ENCODE results near the gene FSTL1. TPM values are rescaled to one million over a fixed set of nuclear protein-coding genes. Genes with fewer than 3 reads are reported as not detected.

FSTL1 gene
- total RNA-seq, 8 experiments from 2014 or later, result 9.1 to 601 (median 110) TPM

DNA sequence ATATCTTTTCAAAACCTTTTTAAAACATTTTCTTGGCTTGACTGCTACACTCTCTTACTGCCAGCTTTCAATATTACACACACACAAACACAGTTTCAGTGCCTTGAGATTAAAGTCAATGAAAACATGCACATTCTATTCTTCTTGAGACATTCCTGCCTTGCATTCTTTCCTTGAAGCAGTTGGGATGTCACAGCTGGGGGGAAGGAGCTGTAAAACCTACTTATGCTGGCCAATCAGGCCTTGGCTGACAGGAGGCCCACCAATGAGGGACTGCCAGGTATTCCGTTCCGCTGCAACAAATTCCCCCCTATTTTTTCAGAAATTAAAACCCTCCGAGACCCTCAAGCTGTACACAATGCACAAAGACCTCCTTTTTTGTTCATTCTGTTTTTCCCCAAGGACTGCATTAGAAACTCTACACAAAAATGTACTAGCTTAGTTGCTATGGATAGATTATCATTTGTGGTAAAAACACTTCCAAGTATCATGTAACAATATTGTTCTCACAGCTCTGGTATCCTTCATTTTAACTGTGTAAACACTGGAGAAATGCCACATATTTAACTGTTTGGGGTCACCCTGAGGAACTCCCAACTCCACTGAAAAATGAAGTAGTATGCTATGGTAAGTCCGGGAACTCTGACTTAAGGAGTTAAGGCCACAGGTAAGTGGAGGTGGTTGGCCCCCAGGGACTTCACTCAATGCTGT is 18.5 kb downstream of the FSTL1 start:
- no peaks in the 10 kb centered on the region for H3K4me1 ChIP-seq (replicated peaks in 1 of 2)
- in situ Hi-C loops (cut with MboI; ENCODE audit: low pct_unique_long_range_greater_than_20kb in 2 of 9, low sequenced_read_pairs in 9 of 9, unreplicated experiment in 9 of 9), result loop anchor here in 1 of 9 experiments (25.0 kb wide), 2 partner anchors 105 to 355 kb away; no protein-coding TSS in a partner anchor
- WGBS, 10 experiments, result 60 to 100% (median 92%) methylated on average over 1 to 4 of the region's 4 CpGs; no CpG with 5 or more reads in 1 of the 10 experiments
- no peak overlapping the region for H3K27ac ChIP-seq
- no peak overlapping the region for H3K4me3 ChIP-seq
- peak in 4 of 8 experiments; percentile 30 to 71 (median 46) for ATAC-seq (replicated peaks in 6 of 8)

DNA sequence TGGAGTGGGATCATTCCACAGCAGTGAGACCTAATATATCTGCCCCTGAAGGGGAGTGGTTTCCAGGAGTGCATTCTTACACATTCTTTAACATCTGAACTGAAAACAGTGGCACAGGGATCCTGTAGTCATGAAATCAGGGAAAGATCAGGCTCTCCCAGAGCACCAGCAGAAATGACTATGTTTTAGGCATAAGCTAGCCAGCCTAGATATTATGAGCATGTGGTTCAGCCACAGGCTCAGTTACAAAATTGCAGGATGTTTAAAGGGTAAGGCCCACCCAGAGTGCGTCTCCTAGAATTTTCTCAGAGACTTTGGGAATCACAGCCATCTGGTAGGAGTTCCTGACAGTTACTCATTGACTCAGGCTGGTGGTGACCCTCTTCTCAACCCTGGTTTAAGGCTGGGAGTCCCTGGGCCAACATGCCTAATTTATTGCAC is 20.9 kb downstream of the FSTL1 start:
- H3K27ac ChIP-seq, result no peak overlapping the region
- H3K4me3 ChIP-seq, result no peak overlapping the region
- 78 to 100% (median 80%) methylated on average over 1 of the region's 1 CpG; no CpG with 5 or more reads in 7 of the 10 experiments for WGBS, 10 experiments
- in situ Hi-C loops (cut with MboI; ENCODE audit: low pct_unique_long_range_greater_than_20kb in 2 of 9, low sequenced_read_pairs in 9 of 9, unreplicated experiment in 9 of 9), result loop anchor here in 1 of 9 experiments (25.0 kb wide), 2 partner anchors 107 to 357 kb away; no protein-coding TSS in a partner anchor
- ATAC-seq (replicated peaks in 6 of 8), result peak in 3 of 8 experiments; percentile 29 to 52 (median 43)
- H3K4me1 ChIP-seq (replicated peaks in 1 of 2), result no peaks in the 10 kb centered on the region

DNA sequence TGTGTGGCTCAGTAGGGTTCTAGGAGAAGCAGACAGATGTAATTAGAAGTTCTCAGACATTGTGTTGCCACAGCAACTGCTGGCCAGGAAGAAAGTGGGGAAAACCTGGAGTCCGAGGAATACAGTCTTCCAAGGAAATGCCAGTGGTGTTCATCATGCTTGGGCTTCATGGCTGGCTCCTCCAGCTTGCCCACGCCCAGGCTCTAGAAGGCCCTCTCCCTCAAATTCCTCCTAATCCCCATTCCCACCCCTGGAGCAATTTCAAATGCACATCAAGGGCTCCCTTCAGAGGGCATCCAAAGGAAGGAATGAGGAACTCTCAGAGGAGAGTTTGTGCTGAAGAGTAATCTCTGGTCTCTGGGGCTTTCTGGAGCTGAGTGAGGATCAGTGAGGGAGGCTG is 21.9 kb downstream of the FSTL1 start:
- H3K4me3 ChIP-seq, result no peak overlapping the region
- H3K27ac ChIP-seq, result no peak overlapping the region
- no peaks in the 10 kb centered on the region for H3K4me1 ChIP-seq (replicated peaks in 1 of 2)
- peak in 2 of 8 experiments; percentile 4 to 6 for ATAC-seq (replicated peaks in 6 of 8)
- 0 to 100% (median 91%) methylated on average over 1 to 2 of the region's 2 CpGs; no CpG with 5 or more reads in 4 of the 10 experiments for WGBS, 10 experiments
- in situ Hi-C loops (cut with MboI; ENCODE audit: low pct_unique_long_range_greater_than_20kb in 2 of 9, low sequenced_read_pairs in 9 of 9, unreplicated experiment in 9 of 9), result loop anchor here in 1 of 9 experiments (25.0 kb wide), 2 partner anchors 108 to 358 kb away; no protein-coding TSS in a partner anchor

DNA sequence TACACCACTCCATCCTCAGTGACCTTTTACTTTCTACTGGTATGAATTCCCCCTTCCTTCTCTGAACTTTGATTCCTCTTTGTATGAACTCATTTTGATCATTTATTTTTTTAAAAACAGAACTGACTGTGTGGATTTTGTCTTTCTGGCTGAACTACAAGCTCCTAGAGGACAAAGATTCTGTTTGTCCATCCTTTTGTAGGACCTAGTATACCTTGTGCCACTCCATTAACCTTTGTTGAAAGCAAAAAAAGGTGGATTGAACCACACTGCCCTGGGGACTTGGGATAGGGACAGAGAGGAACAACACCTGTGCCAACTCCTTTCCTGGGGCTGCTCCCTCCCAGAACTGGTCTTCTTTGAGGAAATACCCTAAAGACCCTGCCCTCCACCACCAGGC is 23.6 kb downstream of the FSTL1 start:
- in situ Hi-C loops (cut with MboI; ENCODE audit: low pct_unique_long_range_greater_than_20kb in 2 of 9, low sequenced_read_pairs in 9 of 9, unreplicated experiment in 9 of 9), result loop anchor here in 1 of 9 experiments (25.0 kb wide), 2 partner anchors 110 to 360 kb away; no protein-coding TSS in a partner anchor
- Histone ChIP-seq H3K4me1 (replicated peaks in 1 of 2) (no peaks in the 10 kb centered on the region), H3K27ac (no peak overlapping the region), H3K4me3 (no peak overlapping the region)
- no peak for ATAC-seq (replicated peaks in 6 of 8)

DNA sequence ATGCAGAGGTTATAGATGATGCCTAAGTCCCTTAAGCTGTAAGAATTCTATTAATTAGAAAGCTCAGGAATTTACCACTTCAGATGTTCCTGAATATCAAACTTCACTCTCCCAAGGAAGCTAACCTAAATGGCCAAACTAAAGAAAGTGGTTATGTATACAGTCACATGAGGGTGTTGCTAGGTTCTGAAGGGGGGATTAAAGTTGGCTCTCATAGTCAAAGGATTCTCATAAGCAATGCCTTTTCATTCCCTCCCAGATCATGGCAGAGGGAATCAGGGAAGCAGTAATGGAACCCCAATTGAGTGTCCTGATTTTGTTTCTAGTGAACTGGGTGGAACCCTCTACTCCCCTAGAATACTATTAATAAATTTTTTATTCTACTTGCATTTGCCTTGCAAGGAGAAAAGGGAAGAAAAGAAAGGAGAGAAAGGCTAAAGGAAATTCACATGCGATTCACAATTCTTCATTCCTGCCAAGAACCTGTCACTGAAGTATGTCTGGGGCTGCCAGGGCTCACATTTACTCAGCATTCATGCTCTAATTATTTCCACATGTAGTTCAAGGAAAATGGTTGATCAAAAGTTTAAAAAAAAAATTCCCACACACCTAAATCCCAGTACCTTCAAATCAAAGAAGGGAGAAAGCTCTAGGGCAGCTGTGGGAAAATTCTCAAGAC is 25.1 kb downstream of the FSTL1 start:
- in situ Hi-C loops (cut with MboI; ENCODE audit: low pct_unique_long_range_greater_than_20kb in 2 of 9, low sequenced_read_pairs in 9 of 9, unreplicated experiment in 9 of 9), result loop anchor here in 1 of 9 experiments (25.0 kb wide), 2 partner anchors 112 to 362 kb away; no protein-coding TSS in a partner anchor
- peaks cover 6 to 7% of the 10 kb centered on the region in 2 donors for H3K4me1 ChIP-seq (replicated peaks in 1 of 2)
- peak in 4 of 8 experiments; percentile 36 to 62 (median 42) for ATAC-seq (replicated peaks in 6 of 8)
- H3K4me3 ChIP-seq, result no peak overlapping the region
- WGBS, 10 experiments, result 0 to 100% (median 73%) methylated on average over 1 of the region's 1 CpG; no CpG with 5 or more reads in 4 of the 10 experiments
- no peak overlapping the region for H3K27ac ChIP-seq

DNA sequence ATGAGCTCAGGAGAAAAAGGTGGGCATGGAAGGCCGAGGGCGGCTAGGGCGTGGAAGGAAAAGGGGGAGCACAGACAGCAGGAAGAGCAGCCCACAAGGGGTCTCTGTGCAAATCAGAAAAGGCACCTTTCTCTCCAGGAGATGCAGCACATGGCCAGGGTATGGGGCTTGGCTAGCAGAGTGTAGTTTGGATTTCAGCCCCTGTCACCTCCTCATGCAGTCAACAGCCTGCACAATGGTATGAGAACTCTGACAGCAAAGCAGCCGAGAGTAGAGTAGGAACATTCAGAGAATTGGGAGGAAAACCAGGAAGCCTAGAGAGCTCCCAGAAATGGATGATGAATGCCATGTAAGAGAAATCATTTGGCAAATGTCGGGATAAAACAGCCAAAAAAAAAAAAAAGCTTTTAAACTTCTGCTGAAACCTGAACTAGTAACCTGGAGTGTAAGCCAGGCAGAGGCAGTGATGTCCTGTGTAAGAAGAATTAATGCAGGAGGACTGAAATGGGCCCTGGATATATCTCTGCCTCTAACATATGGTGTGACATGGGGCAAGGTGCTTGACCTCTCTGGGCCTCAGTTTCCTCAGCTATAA is 25.7 kb downstream of the FSTL1 start:
- Histone ChIP-seq H3K4me3 (no peak overlapping the region), H3K4me1 (replicated peaks in 1 of 2) (peaks cover 6 to 7% of the 10 kb centered on the region in 2 donors), H3K27ac (no peak overlapping the region)
- in situ Hi-C loops (cut with MboI; ENCODE audit: low pct_unique_long_range_greater_than_20kb in 2 of 9, low sequenced_read_pairs in 9 of 9, unreplicated experiment in 9 of 9), result loop anchor here in 3 of 9 experiments (25.0 kb wide), 3 partner anchors 112 to 362 kb away; no protein-coding TSS in a partner anchor
- no peak for ATAC-seq (replicated peaks in 6 of 8)
- 0 to 100% (median 94%) methylated on average over 1 to 4 of the region's 5 CpGs for WGBS, 10 experiments

DNA sequence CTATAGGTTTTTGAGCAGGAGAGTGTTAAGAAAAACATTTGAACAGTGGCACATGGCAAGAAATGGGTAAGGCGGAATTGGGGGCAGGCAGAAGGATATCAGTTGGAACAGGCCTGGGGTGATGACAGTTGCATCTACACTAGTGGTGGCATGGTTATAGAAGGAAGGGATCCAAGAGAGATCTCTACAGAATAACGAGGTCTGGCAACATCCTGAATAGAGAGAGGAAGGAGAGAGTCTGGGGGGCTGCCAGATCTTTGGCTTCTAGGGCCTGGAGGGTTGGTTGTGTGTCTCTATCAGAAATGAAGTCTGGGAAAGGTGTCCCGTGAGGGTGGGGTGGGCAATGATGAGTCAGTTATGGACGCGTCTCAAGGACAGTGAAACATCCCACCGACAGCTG is 26.3 kb downstream of the FSTL1 start:
- Histone ChIP-seq H3K27ac (no peak overlapping the region), H3K4me1 (replicated peaks in 1 of 2) (peaks cover 6 to 7% of the 10 kb centered on the region in 2 donors), H3K4me3 (no peak overlapping the region)
- WGBS, 10 experiments, result 10 to 100% (median 94%) methylated on average over 1 to 5 of the region's 6 CpGs; no CpG with 5 or more reads in 1 of the 10 experiments
- no peak for ATAC-seq (replicated peaks in 6 of 8)
- in situ Hi-C loops (cut with MboI; ENCODE audit: low pct_unique_long_range_greater_than_20kb in 2 of 9, low sequenced_read_pairs in 9 of 9, unreplicated experiment in 9 of 9), result loop anchor here in 2 of 9 experiments (25.0 kb wide), 1 partner anchor 187 kb away; no protein-coding TSS in a partner anchor

DNA sequence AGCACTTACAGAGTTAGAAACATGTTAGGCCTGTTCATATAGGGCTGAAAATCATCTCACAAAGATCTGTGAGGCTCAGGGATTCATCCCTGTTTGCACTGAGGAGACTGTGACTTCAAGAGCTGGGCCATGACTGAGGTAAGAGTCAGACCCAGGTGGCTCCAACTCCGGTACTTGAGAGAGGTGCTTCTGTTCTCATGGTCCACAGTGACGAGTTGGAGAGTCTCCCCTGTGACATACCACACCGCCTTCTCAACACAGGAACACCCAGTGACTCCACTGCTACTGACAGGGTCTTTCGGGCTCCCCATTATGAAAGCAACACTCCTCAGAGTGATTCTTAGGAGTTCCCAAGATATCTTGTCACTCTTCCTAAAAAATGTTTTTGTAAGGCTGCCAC is 27.4 kb downstream of the FSTL1 start:
- 60 to 100% (median 100%) methylated on average over 1 to 4 of the region's 4 CpGs; no CpG with 5 or more reads in 5 of the 10 experiments for WGBS, 10 experiments
- H3K27ac ChIP-seq, result no peak overlapping the region
- in situ Hi-C loops (cut with MboI; ENCODE audit: low pct_unique_long_range_greater_than_20kb in 2 of 9, low sequenced_read_pairs in 9 of 9, unreplicated experiment in 9 of 9), result loop anchor here in 2 of 9 experiments (25.0 kb wide), 1 partner anchor 186 kb away; no protein-coding TSS in a partner anchor
- H3K4me3 ChIP-seq, result no peak overlapping the region
- no peak for ATAC-seq (replicated peaks in 6 of 8)
- H3K4me1 ChIP-seq (replicated peaks in 1 of 2), result peaks cover 6 to 16% of the 10 kb centered on the region in 2 donors

DNA sequence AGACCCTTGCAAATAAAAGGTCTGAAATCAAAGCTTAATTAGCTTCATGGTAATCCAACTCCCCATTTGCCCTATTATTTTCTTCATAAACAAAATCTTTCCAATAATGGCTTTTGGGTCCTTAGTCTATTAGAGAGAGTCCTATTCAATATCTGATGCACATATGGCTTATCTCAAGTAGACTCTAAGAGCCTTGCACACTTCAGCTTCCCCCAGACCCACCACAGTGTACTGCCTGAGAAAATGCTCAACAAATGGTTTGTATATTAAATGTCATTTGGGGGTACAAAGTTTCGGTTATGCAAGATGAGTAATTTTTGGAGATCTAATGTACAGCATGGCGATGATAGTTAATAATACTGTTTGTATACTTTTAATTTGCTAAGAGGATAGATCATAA is 28.9 kb downstream of the FSTL1 start:
- H3K4me3 ChIP-seq, result no peak overlapping the region
- no peak overlapping the region for H3K27ac ChIP-seq
- H3K4me1 ChIP-seq (replicated peaks in 1 of 2), result peaks cover 7 to 23% of the 10 kb centered on the region in 2 donors
- no peak for ATAC-seq (replicated peaks in 6 of 8)
- WGBS, 10 experiments, result 83 to 100% (median 94%) methylated on average over 1 to 2 of the region's 2 CpGs; no CpG with 5 or more reads in 3 of the 10 experiments
- in situ Hi-C loops (cut with MboI; ENCODE audit: low pct_unique_long_range_greater_than_20kb in 2 of 9, low sequenced_read_pairs in 9 of 9, unreplicated experiment in 9 of 9), result loop anchor here in 2 of 9 experiments (25.0 kb wide), 1 partner anchor 185 kb away; no protein-coding TSS in a partner anchor

DNA sequence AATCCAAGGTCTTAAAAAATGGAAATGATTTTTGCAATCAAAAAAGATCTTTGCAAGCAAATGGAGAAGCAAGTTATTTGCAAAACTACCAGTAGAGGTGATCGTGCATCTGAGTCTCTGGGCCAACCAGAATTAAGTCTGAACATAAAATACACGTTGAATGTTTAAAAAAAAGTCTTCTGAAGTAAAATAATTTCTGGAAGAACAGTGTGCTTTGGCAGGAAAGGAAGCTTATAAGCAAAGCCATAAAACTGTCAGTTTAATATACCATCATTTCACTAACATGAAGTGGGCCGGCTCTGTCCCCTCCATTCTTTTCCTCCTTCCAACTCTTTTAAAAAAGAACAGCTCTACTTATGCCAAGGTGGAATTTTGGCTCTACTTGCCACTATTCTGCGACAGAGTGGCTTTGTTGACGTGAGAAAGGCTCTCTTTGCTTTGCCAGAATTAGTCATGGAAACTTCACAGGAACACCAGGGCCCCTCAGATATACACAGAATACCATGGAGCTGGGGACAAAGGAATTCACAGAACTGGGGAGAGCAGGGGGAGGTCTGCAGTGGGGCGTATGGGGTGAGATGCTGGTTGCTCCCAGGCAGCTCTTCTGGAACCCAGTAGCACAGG is 29.8 kb downstream of the FSTL1 start:
- WGBS, 10 experiments, result 4 to 83% (median 33%) methylated on average over 1 to 6 of the region's 6 CpGs; no CpG with 5 or more reads in 1 of the 10 experiments
- in situ Hi-C loops (cut with MboI; ENCODE audit: low pct_unique_long_range_greater_than_20kb in 2 of 9, low sequenced_read_pairs in 9 of 9, unreplicated experiment in 9 of 9), result loop anchor here in 2 of 9 experiments (25.0 kb wide), 1 partner anchor 184 kb away; no protein-coding TSS in a partner anchor
- ATAC-seq (replicated peaks in 6 of 8), result peak in 3 of 8 experiments; percentile 30 to 71 (median 41)
- Histone ChIP-seq H3K27ac (no peak overlapping the region), H3K4me3 (no peak overlapping the region), H3K4me1 (replicated peaks in 1 of 2) (peaks cover 9 to 25% of the 10 kb centered on the region in 2 donors)

DNA sequence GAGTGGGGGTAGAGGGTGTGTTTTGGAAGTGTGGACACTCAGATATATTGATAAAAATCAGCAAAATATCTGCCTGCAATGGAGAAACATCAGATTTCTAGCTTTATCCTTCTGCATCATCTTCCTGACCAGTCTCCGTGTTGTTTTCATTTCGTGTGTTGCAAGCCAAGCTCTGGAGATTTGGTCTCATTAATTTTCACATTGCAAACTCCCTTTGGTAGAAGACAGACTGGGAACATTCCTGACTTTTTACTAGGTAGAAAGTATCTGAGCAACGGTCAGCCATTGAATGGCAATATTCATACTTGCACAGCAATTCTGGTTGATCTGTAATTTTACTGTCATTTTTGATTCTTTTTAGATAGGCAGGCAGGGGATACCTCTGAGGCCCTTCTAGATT is 30.4 kb downstream of the FSTL1 start:
- no peak for ATAC-seq (replicated peaks in 6 of 8)
- H3K27ac ChIP-seq, result no peak overlapping the region
- 0 to 96% (median 67%) methylated on average over 1 to 3 of the region's 3 CpGs; no CpG with 5 or more reads in 2 of the 10 experiments for WGBS, 10 experiments

DNA sequence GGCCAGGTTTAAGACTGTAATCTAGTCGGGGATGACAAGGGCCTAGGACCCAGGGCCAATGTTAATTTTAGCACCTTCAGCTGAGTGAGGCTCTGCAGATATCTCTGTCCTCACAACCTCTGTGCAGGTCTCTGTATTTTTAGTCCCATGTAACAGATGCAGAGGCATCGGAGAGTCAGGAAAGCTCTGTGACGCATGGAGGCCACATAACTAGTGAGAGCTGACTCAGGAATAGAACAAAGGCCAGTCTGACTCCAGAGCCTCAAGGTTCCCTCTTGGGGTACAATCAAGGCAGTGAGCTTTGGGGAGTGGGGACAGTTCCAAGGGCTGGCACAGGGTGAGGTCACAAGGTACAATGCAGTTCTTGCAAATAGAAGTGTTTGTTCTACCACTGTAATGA is 31.0 kb downstream of the FSTL1 start:
- H3K4me3 ChIP-seq, result no peak overlapping the region
- in situ Hi-C loops (cut with MboI; ENCODE audit: low pct_unique_long_range_greater_than_20kb in 2 of 9, low sequenced_read_pairs in 9 of 9, unreplicated experiment in 9 of 9), result loop anchor here in 3 of 9 experiments (10.0 to 25.0 kb wide), 2 partner anchors 175 to 182 kb away; no protein-coding TSS in a partner anchor
- WGBS, 10 experiments, result 67 to 100% (median 89%) methylated on average over 1 to 3 of the region's 3 CpGs; no CpG with 5 or more reads in 7 of the 10 experiments
- H3K4me1 ChIP-seq (replicated peaks in 1 of 2), result peaks cover 9 to 25% of the 10 kb centered on the region in 2 donors
- ATAC-seq (replicated peaks in 6 of 8), result no peak
- H3K27ac ChIP-seq, result no peak overlapping the region

More for the DNA sequence above, 30.4 kb downstream of the FSTL1 start:
- H3K4me3 ChIP-seq, result no peak overlapping the region
- in situ Hi-C loops (cut with MboI; ENCODE audit: low pct_unique_long_range_greater_than_20kb in 2 of 9, low sequenced_read_pairs in 9 of 9, unreplicated experiment in 9 of 9), result loop anchor here in 2 of 9 experiments (25.0 kb wide), 1 partner anchor 183 kb away; no protein-coding TSS in a partner anchor
- H3K4me1 ChIP-seq (replicated peaks in 1 of 2), result peaks cover 9 to 25% of the 10 kb centered on the region in 2 donors
